ENCODE data around the gene ACBD4.

Gene ACBD4

GRCh38 chr17:45128331-45128730, 7.2 kb upstream of the ACBD4 start:
- H3K27ac ChIP-seq (replicated peaks) = no peak overlapping the region

GRCh38 chr17:45128989-45129388, 6.5 kb upstream of the ACBD4 start:
- no peak for DNase-seq (ENCODE audit: low read depth in 1 of 2, low spot score in 1 of 2)
- H3K27me3 ChIP-seq (ENCODE audit: insufficient read depth, poor library complexity, severe bottlenecking) = no peaks in the 10 kb centered on the region
- H3K27ac ChIP-seq (replicated peaks) = no peak overlapping the region
- no peak overlapping the region for H3K4me3 ChIP-seq (replicated peaks; ENCODE audit: insufficient read depth, low read length)
- TF ChIP-seq, protein P1, sequence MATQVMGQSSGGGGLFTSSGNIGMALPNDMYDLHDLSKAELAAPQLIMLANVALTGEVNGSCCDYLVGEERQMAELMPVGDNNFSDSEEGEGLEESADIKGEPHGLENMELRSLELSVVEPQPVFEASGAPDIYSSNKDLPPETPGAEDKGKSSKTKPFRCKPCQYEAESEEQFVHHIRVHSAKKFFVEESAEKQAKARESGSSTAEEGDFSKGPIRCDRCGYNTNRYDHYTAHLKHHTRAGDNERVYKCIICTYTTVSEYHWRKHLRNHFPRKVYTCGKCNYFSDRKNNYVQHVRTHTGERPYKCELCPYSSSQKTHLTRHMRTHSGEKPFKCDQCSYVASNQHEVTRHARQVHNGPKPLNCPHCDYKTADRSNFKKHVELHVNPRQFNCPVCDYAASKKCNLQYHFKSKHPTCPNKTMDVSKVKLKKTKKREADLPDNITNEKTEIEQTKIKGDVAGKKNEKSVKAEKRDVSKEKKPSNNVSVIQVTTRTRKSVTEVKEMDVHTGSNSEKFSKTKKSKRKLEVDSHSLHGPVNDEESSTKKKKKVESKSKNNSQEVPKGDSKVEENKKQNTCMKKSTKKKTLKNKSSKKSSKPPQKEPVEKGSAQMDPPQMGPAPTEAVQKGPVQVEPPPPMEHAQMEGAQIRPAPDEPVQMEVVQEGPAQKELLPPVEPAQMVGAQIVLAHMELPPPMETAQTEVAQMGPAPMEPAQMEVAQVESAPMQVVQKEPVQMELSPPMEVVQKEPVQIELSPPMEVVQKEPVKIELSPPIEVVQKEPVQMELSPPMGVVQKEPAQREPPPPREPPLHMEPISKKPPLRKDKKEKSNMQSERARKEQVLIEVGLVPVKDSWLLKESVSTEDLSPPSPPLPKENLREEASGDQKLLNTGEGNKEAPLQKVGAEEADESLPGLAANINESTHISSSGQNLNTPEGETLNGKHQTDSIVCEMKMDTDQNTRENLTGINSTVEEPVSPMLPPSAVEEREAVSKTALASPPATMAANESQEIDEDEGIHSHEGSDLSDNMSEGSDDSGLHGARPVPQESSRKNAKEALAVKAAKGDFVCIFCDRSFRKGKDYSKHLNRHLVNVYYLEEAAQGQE (IDR thresholded peaks at IDR 0.05; ENCODE audit: insufficient replicate concordance, low read depth) = no peak
- no peak for TF ChIP-seq SPI1 (IDR thresholded peaks at IDR 0.05; ENCODE audit: borderline replicate concordance, low read depth)
- TF ChIP-seq GABPA (IDR thresholded peaks at IDR 0.05; ENCODE audit: low read depth) = no peak
- TF ChIP-seq POLR2AphosphoS5 (IDR thresholded peaks at IDR 0.05; ENCODE audit: low read depth) = no peak
- TF ChIP-seq, protein P2, sequence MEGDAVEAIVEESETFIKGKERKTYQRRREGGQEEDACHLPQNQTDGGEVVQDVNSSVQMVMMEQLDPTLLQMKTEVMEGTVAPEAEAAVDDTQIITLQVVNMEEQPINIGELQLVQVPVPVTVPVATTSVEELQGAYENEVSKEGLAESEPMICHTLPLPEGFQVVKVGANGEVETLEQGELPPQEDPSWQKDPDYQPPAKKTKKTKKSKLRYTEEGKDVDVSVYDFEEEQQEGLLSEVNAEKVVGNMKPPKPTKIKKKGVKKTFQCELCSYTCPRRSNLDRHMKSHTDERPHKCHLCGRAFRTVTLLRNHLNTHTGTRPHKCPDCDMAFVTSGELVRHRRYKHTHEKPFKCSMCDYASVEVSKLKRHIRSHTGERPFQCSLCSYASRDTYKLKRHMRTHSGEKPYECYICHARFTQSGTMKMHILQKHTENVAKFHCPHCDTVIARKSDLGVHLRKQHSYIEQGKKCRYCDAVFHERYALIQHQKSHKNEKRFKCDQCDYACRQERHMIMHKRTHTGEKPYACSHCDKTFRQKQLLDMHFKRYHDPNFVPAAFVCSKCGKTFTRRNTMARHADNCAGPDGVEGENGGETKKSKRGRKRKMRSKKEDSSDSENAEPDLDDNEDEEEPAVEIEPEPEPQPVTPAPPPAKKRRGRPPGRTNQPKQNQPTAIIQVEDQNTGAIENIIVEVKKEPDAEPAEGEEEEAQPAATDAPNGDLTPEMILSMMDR (IDR thresholded peaks at IDR 0.05; ENCODE audit: insufficient read depth, low read length) = no peak

More at GRCh38 chr17:45128331-45128730, 7.2 kb upstream of the ACBD4 start:
- H3K4me3 ChIP-seq (replicated peaks; ENCODE audit: insufficient read depth, low read length) = no peak overlapping the region
- no peak for DNase-seq (ENCODE audit: low read depth in 1 of 2, low spot score in 1 of 2)
- TF ChIP-seq POLR2AphosphoS5 (IDR thresholded peaks at IDR 0.05; ENCODE audit: low read depth) (no peak), SPI1 (IDR thresholded peaks at IDR 0.05; ENCODE audit: borderline replicate concordance, low read depth) (no peak), GABPA (IDR thresholded peaks at IDR 0.05; ENCODE audit: low read depth) (no peak)
- TF ChIP-seq, protein P2 (IDR thresholded peaks at IDR 0.05; ENCODE audit: insufficient read depth, low read length) = no peak
- TF ChIP-seq, protein P1 (IDR thresholded peaks at IDR 0.05; ENCODE audit: insufficient replicate concordance, low read depth) = no peak
- H3K27me3 ChIP-seq (ENCODE audit: insufficient read depth, poor library complexity, severe bottlenecking) = no peaks in the 10 kb centered on the region

GRCh38 chr17:45129426-45129939, 6.0 kb upstream of the ACBD4 start:
- Histone ChIP-seq H3K4me3 (replicated peaks; ENCODE audit: insufficient read depth, low read length) (no peak overlapping the region), H3K27ac (replicated peaks) (no peak overlapping the region), H3K27me3 (ENCODE audit: insufficient read depth, poor library complexity, severe bottlenecking) (no peaks in the 10 kb centered on the region)
- TF ChIP-seq, protein P1 (IDR thresholded peaks at IDR 0.05; ENCODE audit: insufficient replicate concordance, low read depth) = no peak
- no peak for TF ChIP-seq POLR2AphosphoS5 (IDR thresholded peaks at IDR 0.05; ENCODE audit: low read depth)
- TF ChIP-seq SPI1 (IDR thresholded peaks at IDR 0.05; ENCODE audit: borderline replicate concordance, low read depth) = no peak
- TF ChIP-seq, protein P2 (IDR thresholded peaks at IDR 0.05; ENCODE audit: insufficient read depth, low read length) = no peak
- TF ChIP-seq GABPA (IDR thresholded peaks at IDR 0.05; ENCODE audit: low read depth) = no peak
- DNase-seq (ENCODE audit: low read depth in 1 of 2, low spot score in 1 of 2) = no peak
